Measurements from ENCODE around the gene NUDT16L1.

DNA sequence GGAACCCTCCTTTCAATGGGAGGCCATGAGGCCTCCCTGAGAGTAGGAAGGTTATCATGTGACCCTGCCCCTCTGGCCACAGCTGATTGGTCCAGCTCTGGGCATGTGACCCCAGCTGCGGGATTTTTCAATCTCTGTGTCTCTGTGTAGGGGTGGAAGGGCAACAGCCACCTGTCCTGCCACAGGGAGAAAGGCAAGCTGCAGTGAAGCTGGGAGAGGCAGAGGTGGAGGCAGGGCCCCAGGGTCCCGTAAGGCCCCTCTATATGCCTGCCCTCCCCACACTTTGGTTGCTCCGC is 51.9 kb downstream of the NUDT16L1 start:
- TF ChIP-seq EP300 (IDR thresholded peaks at IDR 0.05) (no peak), POLR2A (IDR thresholded peaks at IDR 0.05) (no peak)
- TF ChIP-seq, protein P1, sequence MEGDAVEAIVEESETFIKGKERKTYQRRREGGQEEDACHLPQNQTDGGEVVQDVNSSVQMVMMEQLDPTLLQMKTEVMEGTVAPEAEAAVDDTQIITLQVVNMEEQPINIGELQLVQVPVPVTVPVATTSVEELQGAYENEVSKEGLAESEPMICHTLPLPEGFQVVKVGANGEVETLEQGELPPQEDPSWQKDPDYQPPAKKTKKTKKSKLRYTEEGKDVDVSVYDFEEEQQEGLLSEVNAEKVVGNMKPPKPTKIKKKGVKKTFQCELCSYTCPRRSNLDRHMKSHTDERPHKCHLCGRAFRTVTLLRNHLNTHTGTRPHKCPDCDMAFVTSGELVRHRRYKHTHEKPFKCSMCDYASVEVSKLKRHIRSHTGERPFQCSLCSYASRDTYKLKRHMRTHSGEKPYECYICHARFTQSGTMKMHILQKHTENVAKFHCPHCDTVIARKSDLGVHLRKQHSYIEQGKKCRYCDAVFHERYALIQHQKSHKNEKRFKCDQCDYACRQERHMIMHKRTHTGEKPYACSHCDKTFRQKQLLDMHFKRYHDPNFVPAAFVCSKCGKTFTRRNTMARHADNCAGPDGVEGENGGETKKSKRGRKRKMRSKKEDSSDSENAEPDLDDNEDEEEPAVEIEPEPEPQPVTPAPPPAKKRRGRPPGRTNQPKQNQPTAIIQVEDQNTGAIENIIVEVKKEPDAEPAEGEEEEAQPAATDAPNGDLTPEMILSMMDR (IDR thresholded peaks at IDR 0.05): no peak
